GM12874 (cell line): ENCODE results near the gene DCLK1.

Experiments
- TF ChIP-seq, protein P1 (sequence below): IDR thresholded peaks from 2 replicates; pipeline ENCODE4 v1.5.1; 2011; ENCODE audit warnings: low read depth, mild to moderate bottlenecking, control low read depth, low read length, moderate library complexity; ENCODE audit not compliant: insufficient read depth

DCLK1 gene

DNA sequence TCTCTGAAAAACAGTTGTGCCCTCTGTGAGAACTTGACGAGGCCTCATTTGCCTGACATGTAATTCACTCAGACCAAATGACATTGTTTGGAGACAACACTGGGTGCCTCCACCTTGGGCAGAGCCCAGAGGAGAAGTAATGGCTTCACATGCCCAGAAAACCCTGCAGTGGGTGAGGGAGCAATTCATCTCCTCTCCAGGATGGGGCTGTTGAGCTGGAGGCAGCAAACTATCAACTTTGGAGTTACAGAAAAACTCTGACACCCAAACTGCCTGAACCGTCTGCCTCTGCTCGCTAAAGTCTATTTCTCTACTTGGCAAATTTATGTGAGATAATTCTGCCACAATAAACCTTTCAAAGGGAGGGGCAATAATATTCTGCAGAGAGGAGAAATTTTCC lies 146.9 kb downstream of the DCLK1 start:
- TF ChIP-seq, protein P1, sequence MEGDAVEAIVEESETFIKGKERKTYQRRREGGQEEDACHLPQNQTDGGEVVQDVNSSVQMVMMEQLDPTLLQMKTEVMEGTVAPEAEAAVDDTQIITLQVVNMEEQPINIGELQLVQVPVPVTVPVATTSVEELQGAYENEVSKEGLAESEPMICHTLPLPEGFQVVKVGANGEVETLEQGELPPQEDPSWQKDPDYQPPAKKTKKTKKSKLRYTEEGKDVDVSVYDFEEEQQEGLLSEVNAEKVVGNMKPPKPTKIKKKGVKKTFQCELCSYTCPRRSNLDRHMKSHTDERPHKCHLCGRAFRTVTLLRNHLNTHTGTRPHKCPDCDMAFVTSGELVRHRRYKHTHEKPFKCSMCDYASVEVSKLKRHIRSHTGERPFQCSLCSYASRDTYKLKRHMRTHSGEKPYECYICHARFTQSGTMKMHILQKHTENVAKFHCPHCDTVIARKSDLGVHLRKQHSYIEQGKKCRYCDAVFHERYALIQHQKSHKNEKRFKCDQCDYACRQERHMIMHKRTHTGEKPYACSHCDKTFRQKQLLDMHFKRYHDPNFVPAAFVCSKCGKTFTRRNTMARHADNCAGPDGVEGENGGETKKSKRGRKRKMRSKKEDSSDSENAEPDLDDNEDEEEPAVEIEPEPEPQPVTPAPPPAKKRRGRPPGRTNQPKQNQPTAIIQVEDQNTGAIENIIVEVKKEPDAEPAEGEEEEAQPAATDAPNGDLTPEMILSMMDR = no peak

DNA sequence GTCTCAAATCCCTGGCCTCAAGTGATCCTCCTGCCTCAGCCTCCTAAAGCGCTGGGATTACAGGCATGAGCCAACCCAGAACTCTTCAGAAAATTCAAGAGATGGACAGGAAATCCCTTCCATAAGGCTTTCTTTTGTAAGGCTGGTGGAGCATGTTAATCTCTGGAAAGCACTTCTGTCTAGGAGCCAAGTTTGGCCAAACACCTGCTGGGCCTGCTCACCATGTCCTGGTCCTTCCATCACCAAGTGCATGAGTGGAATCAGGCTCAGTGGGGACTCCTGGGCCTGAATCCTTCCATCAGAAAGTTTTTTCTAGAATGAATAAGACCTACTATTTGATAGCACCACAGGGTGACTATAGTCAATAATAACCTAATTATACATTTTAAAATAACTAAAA lies 148.0 kb downstream of the DCLK1 start:
- TF ChIP-seq, protein P1 = no peak

DNA sequence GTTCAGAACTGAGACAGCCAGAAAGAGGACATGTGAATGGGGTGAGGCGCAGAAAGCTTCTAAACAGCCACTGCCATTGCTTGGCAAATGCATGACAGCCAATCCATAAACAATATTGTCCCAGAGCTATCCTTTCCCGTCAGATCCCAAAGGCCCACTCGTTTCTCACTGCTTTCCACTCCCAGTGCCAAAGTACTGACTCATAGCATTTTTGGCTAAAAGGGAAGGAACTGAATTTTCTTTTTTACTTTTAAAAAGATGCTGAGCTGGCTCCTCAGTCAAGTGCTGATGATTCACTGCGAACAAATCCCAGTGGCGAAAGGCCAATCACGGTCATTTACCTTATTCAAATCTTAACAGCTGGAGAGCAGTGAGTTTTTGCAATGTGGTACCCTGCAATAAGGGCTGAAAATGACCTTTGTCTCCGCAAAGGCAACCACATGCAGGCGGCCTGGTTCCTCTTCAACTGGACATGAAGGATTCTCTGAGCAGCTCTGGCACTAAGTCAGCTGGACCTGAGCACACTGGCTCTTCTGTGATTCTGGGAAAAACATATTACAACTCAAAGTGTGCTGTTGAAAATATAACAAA lies 151.7 kb downstream of the DCLK1 start:
- TF ChIP-seq, protein P1 = no peak

DNA sequence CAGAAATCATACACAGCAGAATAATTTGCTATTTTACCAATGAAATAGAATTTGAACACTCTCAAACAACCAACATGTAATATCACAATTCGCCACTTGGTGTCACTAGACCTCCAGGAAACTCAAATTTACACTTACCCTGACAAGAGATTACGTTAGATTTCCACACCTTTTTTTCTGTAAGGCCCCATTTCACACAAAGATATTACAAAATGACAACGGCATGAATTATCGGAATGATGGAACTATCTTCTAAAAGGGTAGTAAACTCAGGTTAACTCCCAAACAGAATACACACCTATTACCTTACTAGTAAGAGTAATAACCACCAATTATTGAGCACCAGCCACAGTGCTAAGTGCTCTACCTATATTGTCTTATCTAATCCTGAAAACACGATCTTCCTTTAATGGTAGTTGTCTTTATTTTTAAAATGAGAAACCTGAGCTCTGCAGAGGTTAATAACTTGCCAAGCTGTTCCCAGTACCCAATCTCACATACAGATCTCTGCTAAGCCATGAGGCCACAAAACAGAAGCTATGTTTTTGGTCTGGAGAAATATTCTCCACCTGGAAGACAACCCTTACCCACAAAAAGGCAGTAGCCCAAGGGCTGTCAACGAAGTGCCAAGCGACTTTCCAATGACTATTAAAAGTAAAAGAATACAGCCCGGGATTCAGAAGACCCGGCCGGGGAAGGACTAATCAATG lies 152.4 kb downstream of the DCLK1 start:
- TF ChIP-seq, protein P1 = peak; percentile 51

DNA sequence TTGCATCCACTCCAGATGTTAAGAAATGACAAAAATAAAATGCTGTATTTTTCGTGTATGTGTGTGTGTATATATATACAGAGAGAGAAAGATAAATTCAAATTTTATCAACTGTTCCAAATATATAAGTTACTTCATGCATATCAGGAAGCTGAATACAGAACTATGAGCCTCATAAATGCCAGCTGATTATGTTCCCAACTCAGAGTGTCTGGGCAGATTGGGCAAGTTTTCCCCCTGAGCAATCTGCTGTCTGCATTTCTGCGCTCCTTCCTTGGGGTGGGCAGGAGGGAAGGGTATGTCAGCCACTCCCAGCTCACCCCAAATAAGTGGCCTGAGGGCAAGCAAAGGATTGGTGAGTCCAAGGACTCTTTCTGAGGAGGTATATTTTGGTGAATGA lies 154.1 kb downstream of the DCLK1 start:
- TF ChIP-seq, protein P1 = no peak

DNA sequence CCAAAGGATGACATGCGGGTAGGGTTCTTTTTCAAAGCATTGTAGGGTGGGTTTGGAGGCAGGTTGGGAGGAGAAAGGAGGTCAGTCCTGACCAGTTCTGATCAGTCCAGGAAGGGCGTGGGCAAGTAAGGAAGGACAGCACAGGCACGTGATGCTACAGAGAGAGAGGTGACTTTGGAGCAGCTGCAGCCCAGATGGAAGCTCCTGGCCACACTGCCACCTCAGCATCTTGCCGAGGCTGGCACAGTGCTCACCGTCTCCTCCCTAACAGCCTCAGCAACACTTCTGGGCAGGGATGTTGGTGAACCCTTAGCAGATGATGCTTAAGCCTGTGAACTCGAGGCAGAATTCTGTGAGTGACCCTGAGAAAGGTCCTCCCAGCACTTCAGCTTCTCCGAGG lies 155.1 kb downstream of the DCLK1 start:
- TF ChIP-seq, protein P1 = no peak

DNA sequence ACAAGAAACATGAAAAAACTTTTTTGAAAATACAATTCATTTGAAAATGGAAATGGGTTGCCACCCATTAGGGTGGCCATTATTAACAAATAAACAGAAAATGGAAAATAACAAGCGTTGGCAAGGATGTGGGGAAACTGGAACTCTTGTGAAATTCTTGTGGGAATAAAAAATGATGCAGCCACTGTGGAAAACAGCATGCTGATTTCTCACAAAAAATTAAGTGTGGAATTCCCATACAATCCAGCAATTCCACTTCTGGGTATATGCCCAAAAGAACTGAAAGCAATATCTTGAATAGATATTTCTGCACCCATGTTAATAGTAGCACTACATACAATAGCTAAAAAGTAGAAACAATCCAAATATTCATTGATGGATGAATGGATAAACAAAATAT lies 165.2 kb downstream of the DCLK1 start:
- TF ChIP-seq, protein P1 = no peak
